ENCODE data around the gene GPS1.

The GPS1 gene

DNA sequence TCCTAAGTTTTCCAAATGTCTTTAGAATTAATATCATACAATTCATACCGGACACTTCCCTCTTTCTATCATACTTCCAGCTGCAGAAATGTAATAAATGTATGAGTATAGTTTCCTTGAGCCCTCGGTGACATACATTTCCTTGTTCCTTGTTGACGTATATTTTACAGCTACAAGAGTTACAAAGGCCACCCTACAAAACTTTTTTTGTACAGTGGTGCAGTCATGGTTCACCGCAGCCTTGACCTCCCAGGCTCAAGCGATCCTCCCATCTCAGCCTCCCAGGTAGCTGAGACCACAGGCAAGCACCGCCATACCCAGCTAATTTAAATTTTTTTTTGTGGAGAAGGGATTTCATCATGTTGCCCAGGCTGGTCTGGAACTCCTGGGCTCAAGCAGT lies 21.1 kb downstream of the GPS1 start:
- TF ChIP-seq POLR2A (IDR thresholded peaks at IDR 0.05; ENCODE audit: low read depth, low read length): no peak
- FAIRE-seq: no peak
- DNase-seq (ENCODE audit: insufficient read length, low spot score): no peak

DNA sequence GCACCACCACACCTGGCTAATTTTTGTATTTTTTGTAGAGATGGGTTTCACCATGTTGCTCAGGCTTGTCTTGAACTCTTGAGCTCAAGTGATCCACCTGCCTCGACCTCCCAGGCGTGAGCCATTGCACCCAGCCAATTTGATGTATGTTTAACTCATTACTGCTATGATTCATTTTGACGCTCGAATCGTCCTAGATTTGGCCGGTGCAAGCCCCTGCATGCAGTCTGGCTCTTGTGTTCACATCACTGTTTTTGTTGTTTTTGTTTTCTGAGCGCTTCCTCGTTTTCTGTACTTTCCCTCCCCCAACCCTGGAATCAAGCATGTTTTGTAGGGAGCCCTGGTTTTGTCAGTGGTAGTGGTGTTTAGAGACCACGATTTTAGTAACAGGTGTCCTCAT lies 21.7 kb downstream of the GPS1 start:
- no peak for TF ChIP-seq POLR2A (IDR thresholded peaks at IDR 0.05; ENCODE audit: low read depth, low read length)
- no peak for DNase-seq (ENCODE audit: insufficient read length, low spot score)
- no peak for FAIRE-seq

DNA sequence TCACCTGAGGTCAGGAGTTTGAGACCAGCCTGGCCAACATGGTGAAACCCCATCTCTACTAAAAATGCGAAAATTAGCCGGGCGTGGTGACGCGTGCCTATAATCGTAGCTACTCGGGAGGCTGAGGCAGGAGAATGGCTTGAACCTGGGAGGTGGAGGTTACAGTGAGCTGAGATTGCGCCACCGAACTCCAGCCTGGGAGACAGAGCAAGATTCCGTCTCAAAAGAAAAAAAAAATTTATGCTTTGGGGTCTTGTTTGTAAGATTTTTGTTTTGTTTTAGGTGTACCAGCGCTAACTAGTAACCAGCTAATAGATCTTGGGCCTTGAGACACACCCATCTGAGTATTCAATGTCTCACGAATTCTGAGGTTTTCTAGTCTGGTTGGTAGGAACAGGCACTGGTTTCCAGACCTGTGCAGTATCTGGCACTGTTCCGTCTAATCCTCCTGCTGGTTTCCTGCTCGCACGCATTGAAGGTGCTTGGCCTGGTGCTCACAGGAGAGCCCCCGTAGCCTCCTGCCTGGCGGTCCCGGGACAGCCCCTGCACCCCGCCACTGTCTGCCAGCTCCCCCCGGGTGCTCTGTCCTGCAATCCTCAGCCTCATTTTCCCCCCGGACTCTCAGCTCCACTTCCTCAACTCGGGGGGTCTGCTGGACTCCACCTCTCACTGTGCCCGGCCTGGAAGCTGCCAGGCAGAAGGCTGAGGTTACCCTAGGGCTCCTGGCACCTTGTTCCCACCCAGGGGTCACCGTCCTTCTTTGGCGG lies 24.5 kb downstream of the GPS1 start:
- TF ChIP-seq POLR2A (IDR thresholded peaks at IDR 0.05; ENCODE audit: low read depth, low read length): no peak
- DNase-seq (ENCODE audit: insufficient read length, low spot score) (no peak), FAIRE-seq (no peak)

DNA sequence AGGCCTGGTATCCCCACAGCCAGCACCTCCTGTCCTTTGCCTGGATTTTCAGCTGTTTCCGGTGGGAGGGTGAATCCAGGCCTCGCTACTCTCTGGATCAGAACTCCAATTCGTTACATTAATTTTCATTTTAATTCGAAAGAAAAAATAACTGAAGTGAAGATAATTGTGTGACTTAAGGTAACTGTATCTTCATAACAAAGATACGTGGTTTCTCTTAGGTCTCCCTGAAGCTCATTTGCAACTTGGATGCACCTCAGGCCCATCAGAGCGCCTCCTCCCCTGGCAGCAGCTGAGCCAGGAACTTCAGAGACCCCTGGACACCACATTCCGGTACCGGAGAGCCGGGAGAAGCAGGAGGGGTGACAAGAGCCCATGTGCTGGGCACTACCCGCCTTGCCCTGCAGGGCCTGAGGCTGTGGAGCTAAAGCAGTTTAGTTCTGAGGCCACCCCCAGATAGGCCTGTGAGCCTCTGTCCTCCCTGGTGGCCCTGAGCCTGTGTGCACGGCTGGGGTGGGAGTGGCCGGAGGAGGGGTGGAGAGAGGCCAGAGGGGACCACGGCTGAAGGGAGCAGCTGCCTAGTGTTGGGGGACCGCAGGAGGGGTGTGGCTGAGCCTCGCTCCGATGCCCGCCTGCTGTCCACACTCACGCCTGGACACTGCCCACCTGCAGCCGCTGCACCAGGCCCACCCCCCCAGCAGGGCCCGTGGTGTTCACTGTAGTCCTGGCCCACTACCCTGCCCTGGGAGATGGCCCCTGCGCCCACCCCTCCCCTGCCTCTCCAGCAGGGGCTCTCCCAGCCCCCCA lies 25.3 kb downstream of the GPS1 start:
- DNase-seq (ENCODE audit: insufficient read length, low spot score) (no peak), FAIRE-seq (no peak)
- no peak for TF ChIP-seq POLR2A (IDR thresholded peaks at IDR 0.05; ENCODE audit: low read depth, low read length)

DNA sequence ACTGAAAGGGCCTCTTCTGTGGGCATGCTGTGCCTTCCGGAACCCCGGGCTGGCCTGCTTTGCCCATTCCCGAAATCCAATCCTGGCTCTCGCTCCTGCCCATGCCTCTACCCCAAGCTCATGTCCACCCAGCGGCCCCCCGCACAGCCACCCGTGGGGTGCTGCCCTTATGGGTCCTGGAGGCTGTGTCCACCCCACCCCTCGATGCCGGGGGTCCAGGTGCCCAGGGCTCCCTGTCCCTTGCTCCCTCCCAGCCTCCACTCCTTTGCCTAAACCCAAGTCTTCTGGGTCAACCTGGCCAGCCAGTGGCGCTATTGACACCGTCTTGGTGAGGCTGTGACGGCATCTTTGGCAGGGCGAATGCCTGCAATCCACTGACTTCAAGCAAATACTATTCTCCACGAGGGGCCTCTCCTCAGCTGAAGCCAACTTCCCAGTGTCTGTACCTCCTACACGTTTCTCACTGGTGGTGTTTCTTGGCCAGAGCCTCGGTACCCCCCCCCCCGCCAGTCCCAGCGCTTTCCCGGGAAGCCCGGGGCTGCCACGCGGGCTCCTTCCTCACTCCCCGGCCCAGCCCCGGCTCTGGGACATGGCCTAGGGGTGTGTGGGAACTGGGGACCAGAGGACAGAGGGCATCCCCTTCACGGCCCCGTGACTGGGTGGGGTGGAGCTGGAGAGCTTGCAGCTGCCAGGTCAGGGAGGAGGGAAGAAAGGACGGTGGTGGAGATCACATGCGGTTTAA lies 26.1 kb downstream of the GPS1 start:
- FAIRE-seq (no peak), DNase-seq (ENCODE audit: insufficient read length, low spot score) (no peak)
- TF ChIP-seq POLR2A (IDR thresholded peaks at IDR 0.05; ENCODE audit: low read depth, low read length): no peak

DNA sequence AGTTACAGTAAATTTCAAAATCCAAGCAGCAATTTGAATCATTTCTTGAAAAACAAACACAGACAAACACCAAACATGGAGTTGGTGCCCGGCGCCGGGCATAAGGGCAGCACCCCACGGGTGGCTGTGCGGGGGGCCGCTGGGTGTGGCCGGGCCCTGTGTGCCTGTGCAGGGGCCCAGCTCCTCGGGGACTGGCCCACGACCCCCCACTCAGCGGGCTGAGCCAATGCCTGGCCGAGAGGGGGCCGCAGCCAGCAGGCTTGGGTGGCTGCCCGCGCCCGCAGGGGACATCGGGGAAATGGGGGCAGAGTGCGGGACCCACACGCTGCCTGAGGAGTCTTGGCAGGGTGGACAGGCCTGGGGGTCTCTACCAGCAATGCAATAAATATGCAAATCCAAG lies 26.7 kb downstream of the GPS1 start:
- no peak for TF ChIP-seq POLR2A (IDR thresholded peaks at IDR 0.05; ENCODE audit: low read depth, low read length)
- FAIRE-seq: no peak
- no peak for DNase-seq (ENCODE audit: insufficient read length, low spot score)

DNA sequence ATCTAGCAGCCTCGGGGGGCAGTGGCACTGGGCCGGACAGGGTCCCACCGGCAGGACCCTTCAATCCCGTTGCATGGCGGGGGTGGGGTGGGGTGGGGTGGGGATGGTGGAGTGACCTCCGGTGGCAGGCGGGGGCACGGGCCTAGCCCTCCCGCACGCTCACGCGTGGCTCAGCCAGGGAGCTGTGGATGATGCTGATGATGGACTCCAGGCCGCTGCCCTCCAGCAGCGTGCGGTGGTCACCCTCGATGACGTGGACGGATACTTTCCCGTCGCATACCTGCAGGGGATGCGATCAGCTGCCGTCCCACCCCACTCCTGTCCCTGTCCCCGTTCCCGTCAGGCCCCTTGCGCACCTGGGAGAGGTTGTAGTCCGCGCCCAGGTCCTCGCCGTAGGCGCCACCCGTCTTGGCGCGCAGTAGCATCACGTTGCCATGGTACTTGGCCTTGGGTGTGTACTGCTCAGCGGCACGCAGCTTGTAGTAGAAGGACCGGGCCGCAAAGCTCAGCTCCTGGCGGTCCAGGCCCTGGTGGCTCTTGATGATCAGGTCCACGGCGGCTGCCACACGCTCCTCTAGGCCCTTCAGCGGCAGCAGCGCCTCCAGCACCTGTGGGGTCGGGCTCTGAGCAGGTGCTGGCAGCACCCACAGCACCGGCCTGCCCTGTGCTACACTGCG lies 27.4 kb downstream of the GPS1 start:
- TF ChIP-seq POLR2A (IDR thresholded peaks at IDR 0.05; ENCODE audit: low read depth, low read length): no peak
- DNase-seq (ENCODE audit: insufficient read length, low spot score): no peak
- FAIRE-seq: no peak

DNA sequence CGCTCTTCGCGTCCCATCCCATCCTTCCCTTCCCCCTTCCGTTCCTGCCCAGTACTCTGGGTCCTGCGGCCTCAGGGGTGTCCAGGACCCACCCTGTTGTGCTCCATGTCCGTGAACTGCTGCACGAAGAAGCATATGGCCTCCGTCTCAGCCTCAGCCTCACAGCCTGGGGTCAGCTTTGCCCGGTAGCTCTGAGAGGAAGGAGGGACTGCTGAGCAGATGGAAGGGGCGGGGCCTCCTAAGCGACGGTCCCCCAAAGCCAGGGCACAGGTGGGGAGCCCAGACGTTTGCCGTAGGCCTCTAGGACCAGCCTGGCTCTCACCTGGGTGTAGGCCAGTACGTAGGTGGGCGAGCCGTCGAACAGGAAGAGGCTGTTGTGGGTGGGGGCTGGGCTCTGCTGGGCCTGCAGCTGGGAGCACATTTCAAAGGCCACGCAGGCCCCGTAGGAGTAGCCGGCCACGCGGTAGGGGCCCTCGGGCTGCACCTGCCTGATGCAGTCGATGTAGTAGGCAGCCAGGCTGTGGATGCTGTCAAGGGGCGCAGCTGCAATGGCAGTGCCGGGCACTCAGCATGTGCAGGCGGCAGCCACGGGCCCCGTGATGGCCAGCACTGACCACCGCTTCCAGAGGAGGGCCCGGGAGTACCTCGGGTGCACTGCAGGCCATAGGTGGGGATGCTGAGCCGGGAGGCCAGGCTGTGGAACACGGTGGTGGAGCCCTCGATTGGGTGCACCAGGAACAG lies 28.5 kb downstream of the GPS1 start:
- no peak for TF ChIP-seq POLR2A (IDR thresholded peaks at IDR 0.05; ENCODE audit: low read depth, low read length)
- DNase-seq (ENCODE audit: insufficient read length, low spot score): no peak
- no peak for FAIRE-seq

DNA sequence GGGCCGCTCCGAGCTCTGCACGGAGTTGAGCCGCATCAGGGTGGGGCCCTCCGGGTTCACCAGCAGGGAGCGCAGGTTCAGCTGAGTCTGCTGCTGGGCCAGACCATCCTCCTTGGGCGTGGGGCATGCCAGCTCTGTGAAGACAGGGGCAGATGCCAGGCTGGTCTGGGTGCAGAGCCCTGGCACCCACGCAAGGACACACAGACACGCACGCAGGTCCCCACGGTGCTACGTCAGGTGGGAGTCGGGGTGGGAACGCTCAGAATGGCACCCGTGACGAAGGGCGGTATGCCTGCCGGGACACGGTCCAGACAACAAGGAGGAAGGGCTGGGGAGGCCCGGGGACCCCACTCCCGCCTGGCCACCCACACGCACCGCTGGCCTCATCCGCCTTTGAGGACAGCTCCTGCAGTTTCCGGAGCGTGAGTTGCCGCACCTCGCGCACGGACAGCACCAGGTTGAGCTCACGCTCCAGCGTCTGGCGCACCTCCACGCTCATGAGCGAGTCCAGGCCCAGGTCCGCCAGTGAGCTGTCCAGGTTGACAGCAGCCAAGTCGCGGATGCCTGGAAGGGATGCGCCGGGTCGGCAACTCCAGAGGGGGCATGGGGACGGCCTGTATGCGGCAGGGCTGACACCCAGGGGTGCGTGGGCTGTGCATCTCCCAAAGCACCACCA lies 29.2 kb downstream of the GPS1 start:
- no peak for TF ChIP-seq POLR2A (IDR thresholded peaks at IDR 0.05; ENCODE audit: low read depth, low read length)
- DNase-seq (ENCODE audit: insufficient read length, low spot score) (no peak), FAIRE-seq (no peak)

DNA sequence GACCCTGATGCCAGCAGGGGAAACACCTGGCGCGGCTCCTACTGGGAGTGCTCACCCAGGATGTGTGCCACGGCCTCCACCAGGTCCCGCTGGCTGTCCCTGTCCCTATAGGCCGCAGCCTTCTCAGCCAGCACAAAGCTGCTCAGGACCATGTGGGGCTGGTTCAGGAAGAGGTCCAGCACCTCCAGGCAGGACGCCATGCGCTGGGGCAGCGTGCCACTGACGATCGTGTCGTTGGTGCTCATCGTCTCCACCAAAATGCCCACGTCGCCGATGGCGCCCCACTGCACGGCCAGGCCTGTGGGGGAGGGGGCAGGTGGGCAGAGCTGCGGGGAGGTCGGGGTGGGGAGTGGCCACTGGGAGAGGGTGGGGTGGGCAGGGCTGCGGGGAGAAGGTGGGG lies 29.8 kb downstream of the GPS1 start:
- TF ChIP-seq POLR2A (IDR thresholded peaks at IDR 0.05; ENCODE audit: low read depth, low read length): no peak
- no peak for DNase-seq (ENCODE audit: insufficient read length, low spot score)
- no peak for FAIRE-seq

DNA sequence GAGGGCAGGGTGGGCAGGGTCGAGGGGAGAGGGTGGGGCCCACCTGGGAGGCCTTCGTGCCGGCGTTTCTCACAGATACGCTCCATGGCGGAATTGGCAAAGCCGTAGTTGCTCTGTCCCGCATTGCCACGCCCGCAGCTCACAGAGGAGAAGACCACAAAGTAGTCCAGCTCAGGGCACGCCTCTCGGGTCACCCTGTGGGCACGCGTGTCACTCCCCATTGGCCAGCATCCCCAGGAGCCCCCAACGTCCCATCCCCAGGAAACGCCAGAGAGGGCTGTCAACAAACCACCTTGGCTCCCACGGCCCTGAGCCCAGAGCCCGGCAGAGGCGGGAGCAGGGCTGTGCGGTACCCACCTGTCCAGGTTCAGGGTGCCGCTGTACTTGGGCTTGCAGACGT lies 30.3 kb downstream of the GPS1 start:
- DNase-seq (ENCODE audit: insufficient read length, low spot score) (no peak), FAIRE-seq (no peak)
- TF ChIP-seq POLR2A (IDR thresholded peaks at IDR 0.05; ENCODE audit: low read depth, low read length): no peak

DNA sequence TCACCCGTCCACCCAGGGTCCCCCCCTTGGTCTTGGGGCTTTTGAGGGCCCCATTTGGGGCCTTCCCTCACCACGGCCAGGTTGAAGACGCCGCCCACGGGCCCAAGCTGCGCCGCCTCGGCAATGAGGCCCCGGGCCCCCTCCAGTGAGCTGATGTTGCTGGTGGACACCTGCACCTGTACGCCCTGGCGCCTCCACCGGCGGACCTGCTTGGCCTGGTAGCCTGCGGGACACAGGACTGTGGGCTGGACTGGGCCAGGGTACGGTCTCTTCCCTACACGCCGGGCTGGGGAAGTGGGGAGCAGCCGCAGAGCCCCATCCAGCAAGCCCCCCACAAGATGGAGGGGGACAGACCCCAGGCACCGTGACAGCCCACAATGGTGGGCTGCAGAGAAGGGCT lies 30.8 kb downstream of the GPS1 start:
- no peak for FAIRE-seq
- no peak for TF ChIP-seq POLR2A (IDR thresholded peaks at IDR 0.05; ENCODE audit: low read depth, low read length)
- DNase-seq (ENCODE audit: insufficient read length, low spot score): no peak

DNA sequence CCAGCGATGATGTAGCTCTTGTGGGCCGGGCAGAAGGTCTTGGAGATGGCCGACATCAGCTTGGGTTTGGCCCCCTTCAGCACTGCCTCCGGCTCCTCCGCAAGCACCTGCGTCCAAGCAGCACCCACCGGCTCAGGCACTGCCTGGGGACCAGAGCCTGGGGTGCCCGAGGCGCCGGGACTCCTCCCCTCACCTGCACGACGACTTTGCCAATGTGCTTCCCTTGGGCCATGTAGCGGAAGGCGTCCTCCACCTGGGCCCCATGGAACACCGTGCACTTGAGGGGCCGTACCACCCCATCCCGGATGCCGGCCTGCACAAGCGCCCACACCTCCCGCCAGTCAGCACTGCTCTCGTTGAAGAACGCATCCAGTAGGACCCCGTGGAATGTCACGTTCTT lies 31.3 kb downstream of the GPS1 start:
- DNase-seq (ENCODE audit: insufficient read length, low spot score) (no peak), FAIRE-seq (no peak)
- TF ChIP-seq POLR2A (IDR thresholded peaks at IDR 0.05; ENCODE audit: low read depth, low read length): no peak

Measured in H54 (cell line).